GM18519 (cell line): Measurements from ENCODE around the gene NES.

Experiments
- ATAC-seq: cut with Tn5 transposase; IDR thresholded peaks from one replicate; pipeline ENCODE4 v1.9.1; 2021; ENCODE audit warnings: mild to moderate bottlenecking, moderate library complexity; ENCODE audit not compliant: unreplicated experiment, low FRiP score

Gene NES

GRCh38 chr1:156676820-156677615, at the start of gene NES:
Gene NES (minus strand): TSS chr1:156677407. CDS start chr1:156677264, 143 bp downstream.
- ATAC-seq, result no peak

- no peak for ATAC-seq
Observed at GRCh38 chr1:156726549-156727226, 49.5 kb upstream of the NES start.

- no peak for ATAC-seq
Observed at GRCh38 chr1:156725683-156726280, 48.6 kb upstream of the NES start.

- ATAC-seq, result no peak
Observed at GRCh38 chr1:156721535-156721934, 44.3 kb upstream of the NES start.

GRCh38 chr1:156721131-156721530, 43.9 kb upstream of the NES start:
- ATAC-seq, result no peak

- no peak for ATAC-seq
Observed at GRCh38 chr1:156717351-156717750, 40.1 kb upstream of the NES start.

- ATAC-seq, result no peak
Observed at GRCh38 chr1:156714830-156715229, 37.6 kb upstream of the NES start.

GRCh38 chr1:156712626-156713025, 35.4 kb upstream of the NES start:
- no peak for ATAC-seq

GRCh38 chr1:156711011-156711817, 34.0 kb upstream of the NES start:
- no peak for ATAC-seq

GRCh38 chr1:156709757-156710489, 32.7 kb upstream of the NES start:
- no peak for ATAC-seq

GRCh38 chr1:156709031-156709430, 31.8 kb upstream of the NES start:
- no peak for ATAC-seq

- no peak for ATAC-seq
Observed at GRCh38 chr1:156708218-156708661, 31.0 kb upstream of the NES start.

GRCh38 chr1:156707417-156708217, 30.4 kb upstream of the NES start:
- no peak for ATAC-seq

GRCh38 chr1:156706657-156707416, 29.6 kb upstream of the NES start:
- ATAC-seq, result no peak

- no peak for ATAC-seq
Observed at GRCh38 chr1:156705918-156706656, 28.9 kb upstream of the NES start.

- ATAC-seq, result no peak
Observed at GRCh38 chr1:156705321-156705917, 28.2 kb upstream of the NES start, which contains the start of gene CRABP2. Gene CRABP2 (minus strand): TSS chr1:156705583. CDS start chr1:156705446, 137 bp downstream.

GRCh38 chr1:156704930-156705320, 27.7 kb upstream of the NES start:
- ATAC-seq, result no peak
